IMR-90 (cell line): ENCODE measurements around the gene UBA3. TPM values are rescaled to one million over a fixed set of nuclear protein-coding genes. Genes with fewer than 3 reads are reported as not detected.

ENCODE experiments used
- ATAC-seq: fragments of 200-7000 bp; cut with Tn5 transposase; 2 replicates; pipeline ENCODE4 v1.9.1; 2020; ENCODE audit warnings: low read depth, mild to moderate bottlenecking, moderate library complexity
- BruUV-seq: library from RNA; stranded (reverse); fragments of 400-500 nt; replicated peaks from 2 replicates; lab custom pipeline; 2021; lab: Mats Ljungman, UMichigan
- CTCF ChIA-PET: fragments of 300-600 bp; formaldehyde crosslinking; extraction: SDS; loops from one replicate; lab custom pipeline; 2021; ENCODE audit warnings: antibody characterized with exemption; lab: Yijun Ruan, JAX
- POLR2A ChIA-PET: fragments of 300-600 bp; sonication (Branson Sonifier 250); formaldehyde crosslinking; loops from one replicate; lab custom pipeline; 2022; ENCODE audit warnings: antibody characterized with exemption; ENCODE audit not compliant: unreplicated experiment; lab: Charles Lee
- DNase-seq: peaks from one replicate; pipeline ENCODE4 v3.0.0; 2013
- H2AFZ ChIP-seq: replicated peaks from 2 replicates; pipeline ENCODE3; 2013; ENCODE audit warnings: low read length, mild to moderate bottlenecking; ENCODE audit not compliant: poor library complexity
- H2AK5ac ChIP-seq: 2 replicates; pipeline ENCODE4 v1.6.1; 2013; ENCODE audit warnings: low read depth, low read length, inconsistent platforms
- H2AK9ac ChIP-seq: replicated peaks from 2 replicates; pipeline ENCODE3; 2013; ENCODE audit warnings: mild to moderate bottlenecking, low read depth, low read length, moderate library complexity; ENCODE audit not compliant: poor library complexity
- H2BK120ac ChIP-seq: 2 replicates; pipeline ENCODE4 v1.6.1; 2013; ENCODE audit warnings: low read depth, low read length, inconsistent platforms
- H2BK15ac ChIP-seq: 3 replicates; pipeline ENCODE4 v1.6.1; 2013; ENCODE audit warnings: low read depth, low read length, inconsistent platforms
- H2BK20ac ChIP-seq: 2 replicates; pipeline ENCODE4 v1.6.1; 2013; ENCODE audit warnings: low read depth, mild to moderate bottlenecking, inconsistent platforms, low read length, moderate library complexity
- H2BK5ac ChIP-seq: 2 replicates; pipeline ENCODE4 v1.6.1; 2013; ENCODE audit warnings: mild to moderate bottlenecking, low read depth, low read length, inconsistent platforms; ENCODE audit not compliant: poor library complexity, severe bottlenecking
- H3K14ac ChIP-seq: replicated peaks from 2 replicates; pipeline ENCODE4 v1.6.1; 2013; ENCODE audit warnings: low read depth, low read length, inconsistent platforms
- H3K18ac ChIP-seq: 2 replicates; pipeline ENCODE4 v1.6.1; 2013; ENCODE audit warnings: low read depth, low read length, control low read depth
- H3K23ac ChIP-seq: 2 replicates; pipeline ENCODE4 v1.6.1; 2013; ENCODE audit warnings: low read depth, low read length, inconsistent platforms
- H3K27ac ChIP-seq: 2 replicates; pipeline ENCODE4 v1.5.1; 2013; ENCODE audit warnings: mild to moderate bottlenecking, control low read depth, low read length; ENCODE audit not compliant: insufficient read depth
- H3K27me3 ChIP-seq: 2 replicates; pipeline ENCODE4 v1.6.1; 2013; ENCODE audit warnings: low read length; ENCODE audit not compliant: control insufficient read depth, insufficient read depth
- H3K36me3 ChIP-seq: 2 replicates; pipeline ENCODE4 v1.6.1; 2013; ENCODE audit warnings: low read length, mixed read lengths; ENCODE audit not compliant: control insufficient read depth, insufficient read depth
- H3K4ac ChIP-seq: 2 replicates; pipeline ENCODE4 v1.6.1; 2013; ENCODE audit warnings: low read depth, low read length, inconsistent platforms
- H3K4me1 ChIP-seq: 2 replicates; pipeline ENCODE4 v1.6.1; 2013; ENCODE audit warnings: low read length, mixed read lengths; ENCODE audit not compliant: control insufficient read depth, insufficient read depth
- H3K4me2 ChIP-seq: 2 replicates; pipeline ENCODE4 v1.6.1; 2013; ENCODE audit warnings: low read depth, mild to moderate bottlenecking, control low read depth, low read length, moderate library complexity
- H3K4me3 ChIP-seq: 2 replicates; pipeline ENCODE4 v1.5.1; 2013; ENCODE audit warnings: low read depth, mild to moderate bottlenecking, control low read depth, low read length, moderate library complexity; ENCODE audit not compliant: insufficient read depth
- H3K56ac ChIP-seq: 2 replicates; pipeline ENCODE4 v1.6.1; 2013; ENCODE audit warnings: low read length, inconsistent platforms; ENCODE audit not compliant: insufficient read depth; ENCODE audit errors: extremely low read depth
- H3K79me1 ChIP-seq, 2 experiments: 2 replicates each; pipeline ENCODE4 v1.6.1; 2013; ENCODE audit warnings: low read length in 2 of 2, inconsistent platforms in 1 of 2, low read depth in 1 of 2
- H3K9ac ChIP-seq: 2 replicates; pipeline ENCODE4 v1.6.1; 2013; ENCODE audit warnings: low read depth, low read length, control low read depth
- H3K9me1 ChIP-seq: 2 replicates; pipeline ENCODE4 v1.6.1; 2013; ENCODE audit warnings: low read length, inconsistent platforms; ENCODE audit not compliant: insufficient read depth
- H3K9me3 ChIP-seq: 2 replicates; pipeline ENCODE4 v1.6.1; 2013; ENCODE audit warnings: low read length; ENCODE audit not compliant: control insufficient read depth, insufficient read depth
- H4K20me1 ChIP-seq: 2 replicates; pipeline ENCODE4 v1.6.1; 2013; ENCODE audit warnings: low read length, inconsistent platforms; ENCODE audit not compliant: insufficient read depth
- H4K5ac ChIP-seq: 2 replicates; pipeline ENCODE4 v1.6.1; 2013; ENCODE audit warnings: mild to moderate bottlenecking, low read depth, low read length, control low read depth
- H4K8ac ChIP-seq, 2 experiments: 2 replicates each; pipeline ENCODE4 v1.6.1; 2013; ENCODE audit warnings: low read depth in 2 of 2, low read length in 2 of 2, control low read depth in 1 of 2, inconsistent platforms in 1 of 2
- H4K91ac ChIP-seq: 2 replicates; pipeline ENCODE4 v1.6.1; 2013; ENCODE audit warnings: low read depth, low read length, inconsistent platforms; ENCODE audit not compliant: insufficient read depth
- BHLHE40 ChIP-seq: fragments of 150-350 bp; IDR thresholded peaks from 2 replicates; pipeline ENCODE4 v1.6.1; 2016; ENCODE audit warnings: mild to moderate bottlenecking, low read depth, low read length
- CEBPB ChIP-seq: IDR thresholded peaks from 2 replicates; pipeline ENCODE4 v1.6.1; 2012; ENCODE audit warnings: low read depth, low read length, improper control_type of control experiment
- ELK1 ChIP-seq: fragments of 150-350 bp; IDR thresholded peaks from 2 replicates; pipeline ENCODE4 v1.6.1; 2016; ENCODE audit warnings: low read depth, mild to moderate bottlenecking, low read length, moderate library complexity, borderline replicate concordance
- NFE2L2 ChIP-seq: fragments of 150-350 bp; IDR thresholded peaks from 2 replicates; pipeline ENCODE4 v1.6.1; 2016; ENCODE audit warnings: low read depth, mild to moderate bottlenecking, low read length
- POLR2A ChIP-seq: IDR thresholded peaks from 2 replicates; pipeline ENCODE4 v1.6.1; 2012; ENCODE audit warnings: mild to moderate bottlenecking, low read depth, low read length
- RAD21 ChIP-seq: IDR thresholded peaks from 2 replicates; pipeline ENCODE4 v1.6.1; 2012; ENCODE audit warnings: low read length, improper control_type of control experiment
- RCOR1 ChIP-seq: IDR thresholded peaks from 2 replicates; pipeline ENCODE4 v1.6.1; 2012; ENCODE audit warnings: mild to moderate bottlenecking, low read length, improper control_type of control experiment; ENCODE audit not compliant: insufficient replicate concordance
- RFX5 ChIP-seq: IDR thresholded peaks from 2 replicates; pipeline ENCODE4 v1.8.0; 2012; ENCODE audit warnings: low read depth, mild to moderate bottlenecking, low read length, moderate library complexity
- SMC3 ChIP-seq: fragments of 150-350 bp; IDR thresholded peaks from 2 replicates; pipeline ENCODE4 v1.6.1; 2016; ENCODE audit warnings: low read depth, mild to moderate bottlenecking, antibody characterized with exemption, low read length, moderate library complexity
- WGBS, 2 experiments: methylation state at CpG; one replicate each; pipeline versions ENCODE4 v1.1.5 to v1.1.7; 2013; ENCODE audit warnings: missing lambda C conversion rate in 2 of 2; ENCODE audit not compliant: insufficient read length in 1 of 2; ENCODE audit errors: extremely low coverage in 2 of 2; 5-methylcytosine and 5-hydroxymethylcytosine counted together
- dilution Hi-C: fragments of 300-500 bp; cut with HindIII; formaldehyde crosslinking; loops from one replicate; pipeline ENCODE4 v1.14.3; 2018; ENCODE audit warnings: low sequenced_read_pairs; ENCODE audit not compliant: unreplicated experiment
- in situ Hi-C: fragments of 300-500 bp; cut with MboI; formaldehyde crosslinking; loops from 3 replicates; pipeline ENCODE4 v1.14.3; 2019; ENCODE audit warnings: low sequenced_read_pairs, inconsistent platforms, mixed read lengths
- intact Hi-C: fragments of 100-400 bp; cut with micrococcal nuclease; formaldehyde crosslinking; loops from 2 replicates; pipeline ENCODE4 v1.10.0; 2022
- polyA plus RNA-seq, 3 experiments: library from polyadenylated mRNA; depleted of rRNA; stranded (reverse); fragments of >200 nt; gene quantifications; 2 replicates each; pipeline ENCODE4 v1.2.3, GENCODE V29; 2012; ENCODE audit warnings: low replicate concordance in 1 of 3
- total RNA-seq: library from RNA; depleted of rRNA; stranded (reverse); fragments of >200 nt; gene quantifications from 2 replicates; pipeline ENCODE4 v1.2.3, GENCODE V29; 2012

The UBA3 gene
- total and polyA plus RNA-seq, 2 of the 4 experiments (the other 2 are of a cell fraction): 51.8 to 64.3 TPM

GRCh38 chr3:69082361-69082760 lies 2.2 kb upstream of the UBA3 start:
- H4K20me1 ChIP-seq: peaks cover 4% of the 10 kb centered on the region; the same call in 1 of the 2 replicates
- intact Hi-C loops: loop anchor here (10.0 kb wide), 2 partner anchors 782 to 862 kb away; no protein-coding TSS in a partner anchor
- ChIA-PET CTCF (interaction anchor here (0.6 kb wide), 1 partner anchor 34 kb away, joined by 3 read pairs; no protein-coding TSS in a partner anchor), POLR2A (no interaction called here)
- no peak overlapping the region for H4K5ac ChIP-seq
- no peaks in the 10 kb centered on the region for H3K27me3 ChIP-seq
- 0 out of 2 replicates have a peak overlapping the region, but pooled peaks have one; percentile 6 for H3K23ac ChIP-seq
- peaks cover 11% of the 10 kb centered on the region for H3K4me1 ChIP-seq
- H2BK120ac ChIP-seq: peak overlapping the region; percentile 52
- H3K56ac ChIP-seq: no peak overlapping the region
- peak overlapping the region; percentile 68 for H2BK5ac ChIP-seq
- no peak overlapping the region for H4K91ac ChIP-seq
- H3K18ac ChIP-seq: no peak overlapping the region
- peak overlapping the region in 1 of 2 experiments; percentile 39; a peak in 1 of 4 replicates for H4K8ac ChIP-seq
- H3K14ac ChIP-seq: no peak overlapping the region
- no peak overlapping the region for H3K9ac ChIP-seq
- in situ Hi-C loops: no loop called here
- no peak overlapping the region for H3K4me2 ChIP-seq
- no peak overlapping the region for H2AFZ ChIP-seq
- H3K4me3 ChIP-seq: no peak overlapping the region
- no TSS peak for BruUV-seq
- peak overlapping the region; percentile 31; the same call in 1 of the 2 replicates for H3K4ac ChIP-seq
- peaks cover under 1% of the 10 kb centered on the region; the same call in 1 of the 2 replicates for H3K36me3 ChIP-seq
- dilution Hi-C loops: no loop called here
- ATAC-seq (no peak), DNase-seq (no peak)
- no CpG with 5 or more reads among the region's 2 CpGs for WGBS, 2 experiments
- peak overlapping the region; percentile 35; the same call in 1 of the 2 replicates for H2AK5ac ChIP-seq
- H2BK20ac ChIP-seq: peak overlapping the region; percentile 30; the same call in 1 of the 2 replicates
- peaks cover 0 to 43% of the 10 kb centered on the region in 2 experiments for H3K79me1 ChIP-seq
- TF ChIP-seq CEBPB (no peak), SMC3 (no peak), RFX5 (no peak), ELK1 (no peak), RAD21 (no peak), NFE2L2 (no peak), RCOR1 (no peak), BHLHE40 (no peak), POLR2A (no peak)
- no peak overlapping the region for H3K27ac ChIP-seq
- 0 out of 3 replicates have a peak overlapping the region, but pooled peaks have one; percentile 23 for H2BK15ac ChIP-seq
- H3K9me1 ChIP-seq: peaks cover 7% of the 10 kb centered on the region
- no peaks in the 10 kb centered on the region for H3K9me3 ChIP-seq
- no peak overlapping the region for H2AK9ac ChIP-seq
